CD4-positive, alpha-beta T cell treated with Interferon gamma for 1 hour (primary cell): ENCODE measurements around the gene WIPI1.
A peak's percentile ranks its signal among the peaks of the same experiment; 100 is the strongest.
"Not testable (repeated sequence)": the region's sequence is repeated elsewhere in the genome, so short reads cannot be mapped to it uniquely, and the experiment has no call there.

ENCODE experiments used
- DNase-seq: peaks from one replicate; pipeline ENCODE4 v3.0.0-alpha.2; 2020

WIPI1 gene

GRCh38 chr17:68407656-68408055, 49.6 kb downstream of the WIPI1 start:
- not testable (repeated sequence) for DNase-seq

GRCh38 chr17:68403837-68404236, 53.5 kb downstream of the WIPI1 start:
- not testable (repeated sequence) for DNase-seq

- DNase-seq = no peak
Measured at GRCh38 chr17:68403122-68403521, 54.2 kb downstream of the WIPI1 start.

GRCh38 chr17:68401288-68401687, 56.0 kb downstream of the WIPI1 start:
- no peak for DNase-seq

GRCh38 chr17:68400404-68400735, 56.9 kb downstream of the WIPI1 start:
- no peak for DNase-seq

GRCh38 chr17:68399638-68400403, 57.5 kb downstream of the WIPI1 start:
- no peak for DNase-seq

- peak; percentile 46 for DNase-seq
Measured at GRCh38 chr17:68398691-68399637, 58.3 kb downstream of the WIPI1 start.

GRCh38 chr17:68397108-68397536, 60.2 kb downstream of the WIPI1 start:
- no peak for DNase-seq

- no peak for DNase-seq
Measured at GRCh38 chr17:68396226-68397107, 60.8 kb downstream of the WIPI1 start.

- no peak for DNase-seq
Measured at GRCh38 chr17:68394608-68395331, 62.5 kb downstream of the WIPI1 start.

GRCh38 chr17:68391561-68392268, 65.6 kb downstream of the WIPI1 start:
- DNase-seq = no peak

GRCh38 chr17:68390888-68391545, 66.3 kb downstream of the WIPI1 start:
- DNase-seq = no peak

GRCh38 chr17:68389041-68389440, 68.3 kb downstream of the WIPI1 start:
- no peak for DNase-seq

GRCh38 chr17:68387435-68388218, 69.7 kb downstream of the WIPI1 start:
- no peak for DNase-seq

GRCh38 chr17:68385490-68386215, 71.6 kb downstream of the WIPI1 start:
- DNase-seq = no peak

GRCh38 chr17:68384941-68385340, 72.4 kb downstream of the WIPI1 start:
- no peak for DNase-seq

- DNase-seq = no peak
Measured at GRCh38 chr17:68384471-68384870, 72.8 kb downstream of the WIPI1 start.

GRCh38 chr17:68383443-68384321, 73.6 kb downstream of the WIPI1 start:
- DNase-seq = peak; percentile 13

- no peak for DNase-seq
Measured at GRCh38 chr17:68383120-68383442, 74.2 kb downstream of the WIPI1 start.
